HCEC 1CT (cell line): ENCODE results near the gene TMEM109.

Experiments
- DNase-seq: peaks from one replicate; pipeline ENCODE4 v3.0.0-alpha.2; 2017

TMEM109 gene

DNA sequence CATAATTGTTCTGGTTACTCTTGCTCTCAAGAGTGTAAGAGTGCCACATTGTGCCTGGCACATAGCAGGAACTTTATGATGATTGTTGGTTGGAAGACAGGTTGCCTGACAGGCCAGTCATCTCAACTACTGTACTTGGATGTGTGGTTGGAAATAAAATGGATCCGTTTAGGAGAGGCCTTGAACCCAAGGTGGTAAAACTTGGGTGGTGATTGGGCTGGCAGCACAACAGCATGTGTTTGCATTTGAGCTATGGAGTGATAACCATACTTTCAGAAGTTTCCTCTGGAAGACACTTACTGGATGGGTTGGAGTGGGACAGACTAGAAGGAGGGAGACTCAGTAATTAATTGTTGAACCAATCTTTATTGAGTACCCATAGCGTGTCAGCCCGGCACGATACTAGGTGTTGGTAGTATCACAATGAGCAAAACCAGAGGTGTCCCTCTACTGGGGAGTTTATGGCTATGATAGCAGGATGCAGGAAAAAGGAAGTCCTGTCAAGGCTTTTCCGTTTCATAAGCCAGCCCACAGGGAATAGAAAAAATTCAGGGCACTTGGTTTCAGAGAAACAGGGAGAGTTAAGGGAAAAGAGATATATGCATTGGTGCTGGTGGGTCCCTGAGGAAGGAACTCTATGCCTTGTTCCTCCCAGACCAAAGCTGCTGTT, 3.1 kb upstream of the TMEM109 start:
- DNase-seq, result no peak

GRCh38 chr11:60912223-60912850, 1.6 kb upstream of the TMEM109 start:
- DNase-seq, result no peak

- DNase-seq, result no peak
These were observed 968 bp upstream of the TMEM109 start for GRCh38 chr11:60912851-60913528.

- DNase-seq, result peak; percentile 24
These were observed 782 bp downstream of the TMEM109 start for GRCh38 chr11:60914633-60915247.

DNA sequence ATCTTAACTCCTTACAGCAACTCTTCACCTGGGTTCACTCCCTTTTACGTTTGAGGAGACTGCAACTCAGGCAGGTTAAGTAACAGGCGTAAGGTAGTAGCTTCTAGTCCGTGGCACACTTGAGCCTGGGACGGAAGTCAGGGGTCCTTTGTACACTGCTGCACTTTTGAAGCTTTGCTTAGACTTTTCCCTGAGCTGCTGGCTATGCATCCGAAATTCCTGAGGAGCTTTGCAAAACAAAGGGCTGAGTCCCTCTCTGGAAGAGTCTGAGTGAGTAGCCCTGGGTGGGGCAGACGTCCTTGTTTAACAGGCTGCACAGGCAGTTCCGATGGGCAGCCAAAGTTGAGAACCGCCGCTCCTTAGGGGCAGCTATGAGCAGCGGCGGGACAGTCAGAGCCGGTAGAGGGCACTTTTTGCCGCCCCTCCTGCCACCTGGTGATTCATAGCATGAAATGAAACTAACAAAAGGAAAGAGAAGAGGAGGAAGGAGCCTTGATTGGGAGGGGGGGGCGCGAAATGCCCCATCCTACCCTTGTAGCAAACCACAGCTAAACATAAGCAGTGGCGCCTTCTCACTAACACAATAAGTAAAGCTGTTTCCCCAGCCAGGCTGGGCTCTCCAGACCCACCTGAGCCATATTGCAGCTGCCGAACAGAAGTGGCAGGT, 1.4 kb downstream of the TMEM109 start:
- peak; percentile 56 for DNase-seq

GRCh38 chr11:60916669-60917206, 2.8 kb downstream of the TMEM109 start:
- no peak for DNase-seq

DNA sequence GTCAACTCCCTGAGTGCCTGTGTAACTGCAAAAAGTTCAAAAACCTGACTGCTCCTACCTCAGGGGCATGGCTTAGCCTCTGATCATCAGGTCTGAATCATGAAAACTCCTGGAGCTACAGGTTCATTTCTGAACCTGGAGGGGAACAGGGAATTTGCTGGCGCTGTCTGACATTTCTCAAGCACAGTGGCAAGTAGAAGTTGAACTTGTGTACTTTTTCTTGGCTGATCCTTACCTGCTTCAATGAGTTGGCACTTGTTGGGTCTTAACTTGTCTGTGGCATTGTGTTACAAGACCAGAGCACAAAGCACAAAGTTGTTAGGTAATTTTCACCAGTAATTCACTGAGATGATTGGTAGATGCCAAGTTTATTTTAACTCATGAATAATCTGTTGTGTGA, 3.3 kb downstream of the TMEM109 start:
- DNase-seq, result no peak

- DNase-seq, result no peak
These were observed 4.4 kb downstream of the TMEM109 start for GRCh38 chr11:60918251-60918938.

DNA sequence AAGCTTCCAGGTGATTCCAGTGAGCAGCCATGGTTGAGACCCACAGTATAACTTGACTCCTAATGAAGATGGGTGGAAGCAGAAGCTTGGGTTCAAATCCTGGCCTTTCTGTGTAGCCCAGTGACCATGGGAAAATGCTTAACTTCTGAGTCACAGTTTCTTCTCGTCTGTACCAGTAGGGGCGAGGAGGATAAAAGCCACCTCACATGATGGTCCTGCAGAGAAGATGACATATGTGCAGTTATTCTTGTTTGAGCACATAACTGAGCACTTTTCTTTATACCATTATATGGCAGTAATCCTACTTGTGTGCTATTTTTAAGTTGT, 4.9 kb downstream of the TMEM109 start:
- DNase-seq, result peak; percentile 36

DNA sequence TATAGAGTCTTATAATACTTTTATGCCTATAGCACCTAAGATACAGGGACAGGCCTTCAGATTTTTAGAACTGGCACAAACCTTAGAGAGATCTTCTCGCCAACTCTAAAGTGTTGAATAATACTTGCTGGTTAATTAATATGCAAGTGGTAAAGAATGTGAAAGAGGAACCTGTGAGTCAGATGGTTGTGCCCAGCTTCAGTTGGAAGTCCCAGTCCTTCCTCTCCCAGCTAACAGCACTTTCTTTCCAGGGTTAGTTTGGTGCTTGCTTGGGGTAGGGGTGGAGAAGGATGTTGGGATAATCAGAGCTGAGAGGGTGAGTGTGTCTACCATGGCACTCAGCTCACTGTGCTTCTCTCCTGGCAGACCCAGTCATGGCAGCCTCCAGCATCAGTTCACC, 5.4 kb downstream of the TMEM109 start:
- no peak for DNase-seq

- no peak for DNase-seq
These were observed 6.0 kb downstream of the TMEM109 start for GRCh38 chr11:60919956-60920355.

DNA sequence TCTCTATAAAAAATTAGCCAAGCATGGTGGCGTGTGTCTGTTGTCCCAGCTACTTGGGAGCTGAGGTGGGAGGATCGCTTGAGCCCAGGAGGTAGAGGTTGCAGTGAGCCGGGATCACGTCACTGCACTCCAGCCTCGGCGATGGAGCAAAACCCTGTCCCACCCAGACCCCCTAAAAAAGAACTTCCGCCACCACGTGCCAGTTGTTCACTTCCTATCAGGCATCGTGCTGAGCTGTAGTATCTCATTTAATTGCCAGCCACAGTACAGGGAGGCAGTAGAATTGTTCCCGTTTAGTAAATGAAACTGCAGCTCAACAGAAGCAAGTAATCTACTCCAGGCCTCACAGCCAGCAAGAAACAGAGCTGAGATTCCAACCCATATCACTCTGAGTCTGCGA, 7.3 kb downstream of the TMEM109 start:
- DNase-seq, result no peak

- DNase-seq, result no peak
These were observed 7.9 kb downstream of the TMEM109 start for GRCh38 chr11:60921777-60922335.

GRCh38 chr11:60922906-60923305, 8.9 kb downstream of the TMEM109 start:
- DNase-seq, result no peak

DNA sequence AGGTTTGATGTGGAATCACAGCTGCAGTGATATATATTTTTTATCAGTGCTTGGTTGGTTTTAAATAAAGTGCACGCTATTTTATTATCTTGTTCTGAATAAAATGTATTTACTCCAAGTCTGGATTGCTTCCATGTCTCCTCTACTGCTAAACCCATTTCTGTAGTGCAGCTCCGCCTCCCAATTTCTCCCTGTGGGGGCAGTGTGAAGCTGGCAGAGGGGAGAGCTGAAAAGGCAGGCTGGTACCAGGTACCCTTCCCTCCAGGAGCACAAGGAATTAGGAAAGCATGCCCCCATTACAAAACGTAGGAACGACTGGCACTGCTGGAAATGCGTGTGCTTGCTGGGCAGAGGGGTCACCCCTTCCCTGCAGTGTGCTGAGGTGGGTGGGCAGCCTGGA, 9.4 kb downstream of the TMEM109 start:
- DNase-seq, result no peak

DNA sequence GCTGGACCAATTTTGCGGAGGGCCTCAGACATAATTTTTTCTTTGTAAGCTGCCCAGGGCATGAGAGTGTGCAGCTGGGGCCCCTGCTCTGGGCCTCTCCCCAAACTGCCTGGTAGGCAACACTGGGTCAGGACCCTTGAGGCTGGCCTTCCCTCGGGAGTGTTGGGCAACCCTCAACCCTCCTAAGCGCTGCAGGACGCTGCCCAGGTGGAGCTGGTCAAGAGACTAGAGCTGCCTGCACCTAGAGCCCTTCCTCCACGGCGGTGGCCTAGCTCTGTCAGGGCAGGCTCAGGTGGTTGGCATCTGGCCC, 9.8 kb downstream of the TMEM109 start:
- no peak for DNase-seq

- DNase-seq, result peak; percentile 60
These were observed 10.3 kb downstream of the TMEM109 start, which contains the start of gene TMEM132A for GRCh38 chr11:60924110-60924905. Gene TMEM132A (plus strand): TSS chr11:60924460. CDS start chr11:60924634, 174 bp downstream.

- DNase-seq, result no peak
These were observed 11.2 kb downstream of the TMEM109 start for GRCh38 chr11:60924906-60925853.

DNA sequence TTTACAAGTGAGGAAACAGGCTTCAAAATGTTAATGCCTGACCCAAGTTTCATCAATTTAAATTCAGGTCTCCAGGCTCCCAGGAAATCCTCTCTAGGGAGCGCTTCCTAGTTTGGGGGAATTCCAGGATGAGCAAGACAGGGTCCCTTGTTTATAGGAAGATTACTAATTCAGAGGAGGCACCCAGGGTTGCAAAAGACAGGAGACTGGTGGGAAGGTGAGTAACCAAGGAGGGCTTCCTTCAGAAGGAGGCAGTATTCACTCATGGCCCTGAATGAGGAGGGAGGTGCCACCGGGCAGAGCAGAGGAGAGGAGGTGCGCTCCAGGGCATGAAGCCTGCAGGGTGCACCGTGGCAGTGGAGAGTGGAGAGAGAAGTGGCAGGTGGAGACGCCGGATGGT, 11.9 kb downstream of the TMEM109 start:
- peak; percentile 76 for DNase-seq

GRCh38 chr11:60926500-60926899, 12.5 kb downstream of the TMEM109 start:
- DNase-seq, result no peak
